GM13976 (cell line): ENCODE results near the gene S100A10.

Source experiments
- DNase-seq: peaks from one replicate; pipeline ENCODE4 v3.0.0; 2012; ENCODE audit warnings: low spot score
- CTCF ChIP-seq: IDR thresholded peaks from 2 replicates; pipeline ENCODE4 v1.5.1; 2012; ENCODE audit warnings: borderline replicate concordance, mild to moderate bottlenecking; ENCODE audit not compliant: insufficient read depth; ENCODE audit errors: extremely low read depth, missing control alignments, control extremely low read depth
- in situ Hi-C: fragments of 300-500 bp; cut with MboI; formaldehyde crosslinking; loops from one replicate; pipeline ENCODE4 v1.12.0; 2022; ENCODE audit warnings: low sequenced_read_pairs, mixed read lengths, inconsistent platforms; ENCODE audit not compliant: unreplicated experiment

S100A10 gene

GRCh38 chr1:152014943-152015342 lies 21.3 kb upstream of the S100A10 start:
- DNase-seq, result no peak
- TF ChIP-seq CTCF, result no peak
- in situ Hi-C loops, result no loop called here

GRCh38 chr1:152013664-152014237 lies 20.1 kb upstream of the S100A10 start:
- TF ChIP-seq CTCF, result peak; percentile 56
- in situ Hi-C loops, result no loop called here
- no peak for DNase-seq

- no peak for TF ChIP-seq CTCF
- in situ Hi-C loops, result no loop called here
- no peak for DNase-seq
Measured at GRCh38 chr1:152009691-152010090, 16.0 kb upstream of the S100A10 start.

- no peak for TF ChIP-seq CTCF
- in situ Hi-C loops, result no loop called here
Measured at GRCh38 chr1:152007047-152007446, 13.4 kb upstream of the S100A10 start.

GRCh38 chr1:152005360-152005912 lies 11.8 kb upstream of the S100A10 start:
- TF ChIP-seq CTCF, result no peak
- DNase-seq, result no peak
- in situ Hi-C loops, result no loop called here

More at GRCh38 chr1:152007047-152007446, 13.4 kb upstream of the S100A10 start:
- DNase-seq, result no peak

GRCh38 chr1:152003846-152004442 lies 10.3 kb upstream of the S100A10 start:
- DNase-seq, result no peak
- in situ Hi-C loops, result no loop called here
- no peak for TF ChIP-seq CTCF
